ENCODE results near the gene ENTPD8. TPM values are rescaled to one million over a fixed set of nuclear protein-coding genes. Genes with fewer than 3 reads are reported as not detected.
"Not testable (repeated sequence)": the region's sequence is repeated elsewhere in the genome, so short reads cannot be mapped to it uniquely, and the experiment has no call there.

The ENTPD8 gene
- total RNA-seq, 1 donor from 2014 or later = not detected

DNA sequence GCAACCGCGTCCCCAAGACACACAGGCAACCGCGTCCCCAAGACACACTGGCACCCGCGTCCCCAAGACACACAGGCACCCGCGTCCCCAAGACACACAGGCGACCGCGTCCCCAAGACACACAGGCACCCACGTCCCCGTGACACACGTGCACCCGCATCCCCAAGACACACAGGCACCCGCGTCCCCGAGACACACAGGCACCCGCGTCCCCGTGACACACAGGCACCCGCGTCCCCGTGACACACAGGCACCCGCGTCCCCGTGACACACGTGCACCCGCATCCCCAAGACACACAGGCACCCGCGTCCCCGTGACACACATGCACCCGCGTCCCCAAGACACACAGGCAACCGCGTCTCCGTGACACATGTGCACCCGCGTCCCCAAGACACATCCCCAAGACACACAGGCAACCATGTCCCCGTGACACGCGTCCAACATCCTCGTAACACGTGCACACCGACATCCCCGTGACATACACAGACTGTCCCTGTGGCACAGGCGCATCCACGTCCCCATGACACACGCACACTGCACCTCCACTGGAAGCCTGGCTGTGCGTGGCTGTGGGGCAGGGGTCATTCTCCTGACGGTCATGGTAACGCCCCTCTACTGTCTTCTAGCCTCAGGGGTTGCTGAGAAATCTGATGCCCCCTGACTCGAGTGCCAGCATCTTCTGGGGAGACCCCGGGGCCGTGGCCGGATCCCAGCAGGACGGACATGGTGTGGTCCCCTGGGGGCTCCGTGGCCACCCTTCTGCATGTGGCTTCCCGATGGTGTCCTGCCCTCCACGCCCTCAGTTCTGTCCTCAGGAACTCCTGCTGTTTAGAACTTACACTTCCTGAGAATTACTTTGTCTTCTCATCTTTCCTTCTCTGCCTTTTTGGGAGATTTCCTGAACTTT lies 42.3 kb downstream of the ENTPD8 start:
- no peak for DNase-seq (ENCODE audit: low spot score in 2 of 2)
- FAIRE-seq = no peak

DNA sequence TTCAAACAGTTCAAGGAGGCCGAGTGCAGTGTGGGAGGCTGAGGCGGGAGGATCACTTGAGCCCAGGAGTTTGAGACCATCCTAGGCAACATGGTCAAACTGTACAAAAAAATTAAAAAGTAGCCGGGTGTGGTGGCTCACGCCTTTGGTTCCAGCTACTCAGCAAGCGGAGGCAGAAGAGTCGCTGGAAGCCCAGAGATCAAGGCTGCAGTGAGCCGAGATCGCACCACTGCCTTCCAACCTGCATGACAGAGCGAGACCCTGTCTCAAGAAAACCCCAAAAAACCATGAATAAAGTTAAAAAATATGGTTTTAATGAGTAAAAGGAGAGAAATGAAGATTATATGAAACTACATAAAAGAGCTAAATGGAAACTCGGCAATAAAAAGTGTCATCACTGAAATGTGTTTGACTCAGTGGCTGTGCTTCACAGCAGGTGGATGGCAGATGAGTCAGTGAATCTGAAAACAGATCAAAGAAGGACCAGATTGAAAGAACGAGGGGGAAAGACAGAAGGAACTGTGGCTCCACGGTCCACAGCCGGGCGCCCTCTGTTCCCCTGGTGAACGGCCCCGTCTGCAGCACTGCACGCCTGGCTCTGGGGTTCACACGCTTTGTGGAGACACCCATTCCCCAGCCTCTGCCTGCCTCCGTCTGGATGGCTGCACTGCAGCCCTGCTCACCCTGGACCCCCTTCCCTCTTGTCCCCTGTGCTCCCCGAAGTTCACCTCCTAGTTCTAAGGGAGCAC lies 43.3 kb downstream of the ENTPD8 start:
- FAIRE-seq (no peak), DNase-seq (ENCODE audit: low spot score in 2 of 2) (no peak)

DNA sequence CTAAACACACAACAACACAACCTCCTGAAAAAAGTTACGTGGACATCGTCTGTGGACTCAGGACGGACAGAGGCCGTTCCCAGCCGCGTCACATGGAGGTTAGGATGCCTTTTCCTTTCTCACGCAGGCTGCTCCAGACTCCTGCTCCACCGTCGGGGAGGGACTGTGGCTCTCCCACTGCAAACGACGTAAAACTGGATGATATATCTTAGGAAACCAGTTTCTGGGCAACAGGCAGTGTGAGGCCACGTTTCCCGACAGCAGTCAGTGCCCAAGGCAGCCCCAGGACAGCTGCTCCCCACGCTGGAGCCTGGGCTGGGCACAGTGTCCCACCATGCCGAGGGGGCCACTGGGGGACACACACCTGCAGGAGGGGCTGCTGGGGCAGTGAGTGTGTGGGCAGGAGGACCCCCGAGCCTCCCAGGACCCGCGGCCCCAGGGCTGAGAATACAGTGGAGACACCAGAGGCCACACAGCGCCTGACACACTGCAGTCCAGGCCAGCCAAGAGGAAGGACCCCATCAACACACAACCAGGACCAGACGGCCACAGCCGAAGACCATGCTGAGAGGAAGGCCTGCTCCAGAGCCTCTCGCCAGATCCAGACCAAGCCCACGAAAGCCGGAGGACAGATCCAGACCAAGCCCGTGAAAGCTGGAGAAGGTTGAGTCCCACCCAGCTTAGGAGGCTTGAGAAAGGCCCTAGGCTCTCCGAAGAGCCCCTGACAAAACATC lies 44.4 kb downstream of the ENTPD8 start:
- FAIRE-seq (no peak), DNase-seq (ENCODE audit: low spot score in 2 of 2) (no peak)

- FAIRE-seq (no peak), DNase-seq (ENCODE audit: low spot score in 2 of 2) (no peak)
Observed at GRCh38 chr9:137396227-137396626, 44.9 kb downstream of the ENTPD8 start.

DNA sequence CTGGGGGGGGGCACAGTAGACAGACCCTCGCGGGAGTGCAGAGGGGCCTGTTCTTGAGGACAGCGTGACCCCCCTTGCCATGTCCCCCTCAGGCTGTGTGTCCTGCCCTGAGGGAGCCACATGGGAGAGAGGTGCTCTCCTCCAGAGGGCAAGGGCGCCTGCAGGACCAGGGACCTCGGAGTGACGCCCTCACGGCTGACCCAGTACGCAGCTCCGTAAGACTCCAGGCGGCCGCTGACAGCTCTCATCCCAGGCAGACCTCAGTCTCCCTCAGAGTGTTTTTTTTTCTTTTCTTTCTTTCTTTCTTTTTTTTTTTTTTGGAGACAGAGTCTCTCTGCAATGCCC lies 45.5 kb downstream of the ENTPD8 start:
- FAIRE-seq (no peak), DNase-seq (ENCODE audit: low spot score in 2 of 2) (no peak)

- no peak for FAIRE-seq
Observed at GRCh38 chr9:137394866-137395665, 46.1 kb downstream of the ENTPD8 start.

GRCh38 chr9:137393176-137394150 lies 47.7 kb downstream of the ENTPD8 start:
- FAIRE-seq = no peak

More at GRCh38 chr9:137394866-137395665, 46.1 kb downstream of the ENTPD8 start:
- no peak for DNase-seq (ENCODE audit: low spot score in 2 of 2)

GRCh38 chr9:137392232-137393007 lies 48.7 kb downstream of the ENTPD8 start:
- DNase-seq (ENCODE audit: low spot score in 2 of 2) (no peak), FAIRE-seq (no peak)

More at GRCh38 chr9:137393176-137394150, 47.7 kb downstream of the ENTPD8 start:
- DNase-seq (ENCODE audit: low spot score in 2 of 2) = no peak

DNA sequence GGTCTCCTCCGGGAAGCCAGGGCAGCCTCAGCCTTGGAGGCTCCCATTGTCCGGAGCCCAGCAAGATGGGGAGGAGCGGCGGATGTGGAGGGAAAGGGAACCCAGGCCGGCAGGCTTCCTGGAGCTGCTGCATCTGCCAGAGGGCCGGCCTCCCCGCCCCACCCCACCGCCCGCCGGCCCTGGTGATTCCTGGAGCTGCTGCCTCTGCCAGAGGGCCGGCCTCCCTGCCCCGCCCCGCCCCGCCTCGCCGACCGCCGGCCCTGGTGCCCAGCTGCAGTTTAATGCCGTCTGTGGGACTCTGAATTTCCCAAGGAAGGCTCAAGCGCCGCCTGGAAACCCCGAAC lies 49.8 kb downstream of the ENTPD8 start:
- FAIRE-seq (no peak), DNase-seq (ENCODE audit: low spot score in 2 of 2) (no peak)

DNA sequence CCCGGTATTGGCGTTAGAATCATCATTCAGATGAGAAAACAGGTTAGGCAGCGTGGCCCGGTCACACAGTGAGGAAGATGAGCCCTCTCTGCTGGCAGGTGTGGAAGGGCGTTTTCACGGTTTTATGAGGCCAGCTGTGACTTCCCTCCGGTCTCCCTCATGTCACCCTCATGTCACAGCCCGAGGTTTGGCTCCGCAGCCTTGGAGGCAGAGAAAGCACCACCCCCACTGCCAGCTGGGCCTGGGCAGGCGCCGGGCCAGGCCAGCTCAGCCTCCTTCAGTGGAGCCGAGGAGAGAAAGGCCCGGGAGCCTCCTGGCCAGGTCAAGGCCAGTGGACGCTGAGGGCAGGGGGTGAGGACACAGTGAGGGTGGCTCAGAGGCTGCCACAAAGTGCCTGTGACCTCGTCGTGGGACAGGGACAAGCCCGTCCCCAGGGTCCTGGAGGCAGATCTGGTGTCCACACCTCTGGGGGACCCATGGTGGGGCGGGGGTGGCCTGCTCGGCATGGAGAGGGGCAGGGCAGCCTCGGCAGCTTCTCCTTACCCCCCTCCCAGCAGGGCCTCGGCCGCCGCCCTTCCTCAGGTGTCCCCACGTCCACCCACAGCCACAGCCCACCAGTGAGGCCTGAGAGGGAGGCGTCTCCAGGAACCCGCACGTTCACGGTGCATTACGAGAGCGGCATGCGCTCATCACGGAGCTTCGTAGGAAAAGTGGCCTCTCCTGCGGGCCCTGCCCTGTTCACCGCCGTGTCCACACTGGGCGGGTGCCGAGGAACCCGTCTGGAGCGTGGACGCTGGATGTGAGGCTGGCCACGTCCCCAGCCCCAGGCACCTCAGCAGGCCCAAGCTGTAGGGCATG lies 50.4 kb downstream of the ENTPD8 start:
- DNase-seq (ENCODE audit: low spot score in 2 of 2) (peak in 1 of 2 donors; percentile 67), FAIRE-seq (no peak)

DNA sequence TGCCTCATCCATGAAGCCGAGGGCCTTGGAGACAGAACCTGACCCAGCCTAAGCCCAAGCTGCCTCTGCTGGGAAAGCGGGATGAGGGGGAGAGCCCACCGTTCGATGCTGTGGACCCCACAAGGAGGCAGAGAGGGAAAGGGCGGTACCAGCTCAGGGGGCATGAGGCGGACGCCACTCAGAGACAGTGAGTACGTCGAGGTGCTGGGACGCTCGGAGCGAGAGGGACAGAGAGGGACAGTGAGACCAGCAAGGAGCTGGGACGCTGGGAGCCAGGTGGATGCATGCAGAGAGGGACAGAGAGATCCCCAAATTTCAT lies 51.8 kb downstream of the ENTPD8 start:
- FAIRE-seq (no peak), DNase-seq (ENCODE audit: low spot score in 2 of 2) (no peak)

DNA sequence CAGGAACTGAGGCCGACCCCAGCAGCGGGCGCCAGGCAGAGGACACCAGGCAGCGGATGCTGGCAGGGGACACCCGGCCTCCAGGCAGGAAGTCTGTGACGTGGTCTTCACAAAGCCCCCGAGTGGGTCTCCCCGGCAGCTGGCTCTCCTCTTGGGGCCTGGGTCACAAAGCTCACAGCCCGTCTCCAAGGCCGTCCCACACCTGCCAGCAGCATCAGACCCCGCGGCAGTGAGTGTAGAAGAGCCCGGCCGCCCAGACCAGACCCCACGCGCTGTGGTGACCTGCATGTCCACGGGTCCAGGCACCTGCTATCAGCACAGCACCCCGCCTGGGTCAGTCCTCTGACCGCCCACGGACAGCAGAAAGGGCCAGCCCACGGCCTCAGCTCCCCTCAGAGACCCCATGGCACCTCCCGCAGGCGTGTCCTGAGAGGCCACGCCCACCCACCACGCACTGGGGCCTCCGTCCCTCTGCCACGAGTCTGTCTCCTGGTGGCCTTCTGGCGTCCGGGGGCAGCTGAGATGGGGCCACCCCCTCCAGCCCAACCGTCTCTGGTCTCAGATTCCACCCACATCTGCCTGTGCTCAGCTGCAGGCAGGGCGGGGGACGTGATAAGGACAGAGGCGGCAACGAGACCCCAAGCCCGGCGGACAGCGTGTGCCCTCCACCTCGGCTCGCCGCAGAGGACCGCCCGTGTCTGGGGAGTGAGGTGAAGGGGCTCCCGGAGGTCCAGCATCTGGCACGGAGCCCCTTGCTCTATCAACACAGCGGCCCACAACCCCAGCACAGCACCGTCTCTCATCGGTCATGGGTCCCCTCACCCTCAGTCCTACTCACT lies 52.3 kb downstream of the ENTPD8 start:
- DNase-seq (ENCODE audit: low spot score in 2 of 2) (no peak), FAIRE-seq (no peak)

DNA sequence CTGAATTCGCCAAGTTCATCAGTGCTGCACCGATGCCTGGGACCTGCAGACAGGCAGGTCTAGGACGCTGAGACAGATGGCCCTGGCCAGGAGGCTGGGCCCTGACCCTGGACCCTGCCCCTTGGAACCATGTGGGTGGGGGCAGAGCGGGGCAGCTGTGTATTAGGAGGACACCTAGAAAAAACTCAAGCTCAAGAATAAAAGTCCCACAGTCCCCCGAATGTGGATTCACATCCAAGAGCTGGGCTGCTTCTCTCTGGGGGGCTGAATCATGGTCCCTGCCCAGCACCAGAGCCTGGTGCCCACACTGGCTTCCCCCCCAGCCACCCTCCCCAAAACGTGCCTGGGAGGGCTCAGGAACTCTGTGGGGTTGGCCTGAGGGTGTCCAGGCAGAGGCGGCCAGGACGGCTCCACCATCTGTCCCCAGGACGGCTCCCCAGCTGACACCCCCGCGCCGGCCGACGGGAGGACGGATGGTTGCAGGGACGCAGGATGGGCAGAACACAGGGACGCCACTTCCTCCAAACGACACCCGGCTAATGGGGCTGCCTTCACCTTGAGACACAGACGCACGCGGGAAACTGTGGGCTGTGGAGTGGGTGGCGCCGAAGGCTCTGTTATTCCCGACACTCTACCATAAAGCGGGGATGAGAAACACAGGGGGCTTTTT lies 53.1 kb downstream of the ENTPD8 start:
- no peak for DNase-seq (ENCODE audit: low spot score in 2 of 2)
- no peak for FAIRE-seq

- no peak for FAIRE-seq
- no peak for DNase-seq (ENCODE audit: low spot score in 2 of 2)
Observed at GRCh38 chr9:137387114-137387890, 53.9 kb downstream of the ENTPD8 start.

DNA sequence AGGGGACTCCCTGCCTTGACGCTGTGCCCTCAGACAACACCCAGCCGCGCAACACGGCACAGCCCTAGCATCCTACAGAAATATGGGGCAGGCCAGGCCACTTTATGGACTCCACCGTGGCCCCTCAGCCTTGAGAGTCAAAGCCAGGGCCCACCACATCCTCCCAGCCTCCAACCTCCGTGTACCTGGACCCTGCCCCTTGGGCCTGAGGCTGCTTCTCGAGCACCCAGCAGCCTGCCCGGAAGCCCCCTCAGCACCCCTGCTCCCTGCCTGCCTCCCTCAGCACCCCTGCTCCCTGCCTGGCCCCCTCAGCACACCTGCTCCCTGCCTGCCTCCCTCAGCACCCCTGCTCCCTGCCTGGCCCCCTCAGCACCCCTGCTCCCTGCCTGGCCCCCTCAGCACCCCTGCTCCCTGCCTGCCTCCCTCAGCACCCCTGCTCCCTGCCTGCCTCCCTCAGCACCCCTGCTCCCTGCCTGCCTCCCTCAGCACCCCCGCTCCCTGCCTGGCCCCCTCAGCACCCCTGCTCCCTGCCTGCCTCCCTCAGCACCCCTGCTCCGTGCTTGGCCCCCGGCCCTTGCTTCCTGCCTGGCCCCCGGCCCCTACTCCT lies 54.5 kb downstream of the ENTPD8 start:
- not testable (repeated sequence) for DNase-seq (ENCODE audit: low spot score in 2 of 2); FAIRE-seq
